HCT116 (cell line): ENCODE measurements around the gene IGSF10.

Experiments
- POLR2AphosphoS5 ChIP-seq: IDR thresholded peaks from 2 replicates; pipeline ENCODE4 v1.6.1; 2011; ENCODE audit warnings: mild to moderate bottlenecking, low read depth, low read length, moderate library complexity
- SIN3A ChIP-seq: IDR thresholded peaks from 2 replicates; pipeline ENCODE4 v1.6.1; 2012; ENCODE audit warnings: low read depth
- TF ChIP-seq, protein P1 (sequence below), 3 experiments: fragments of 200-600 bp in 1 of 3; sonication (generic) in 1 of 3; IDR thresholded peaks in 2 of 3; conservative IDR thresholded peaks in 1 of 3; 2 replicates each; pipeline ENCODE4 v1.5.1; 2012 to 2017; ENCODE audit warnings: low read depth in 2 of 3, low read length in 2 of 3, antibody characterized with exemption in 1 of 3, borderline replicate concordance in 1 of 3, control low read depth in 1 of 3, mild to moderate bottlenecking in 1 of 3, mixed read lengths in 1 of 3, mixed run types in 1 of 3, moderate library complexity in 1 of 3; ENCODE audit not compliant: insufficient read depth in 1 of 3

DNA sequence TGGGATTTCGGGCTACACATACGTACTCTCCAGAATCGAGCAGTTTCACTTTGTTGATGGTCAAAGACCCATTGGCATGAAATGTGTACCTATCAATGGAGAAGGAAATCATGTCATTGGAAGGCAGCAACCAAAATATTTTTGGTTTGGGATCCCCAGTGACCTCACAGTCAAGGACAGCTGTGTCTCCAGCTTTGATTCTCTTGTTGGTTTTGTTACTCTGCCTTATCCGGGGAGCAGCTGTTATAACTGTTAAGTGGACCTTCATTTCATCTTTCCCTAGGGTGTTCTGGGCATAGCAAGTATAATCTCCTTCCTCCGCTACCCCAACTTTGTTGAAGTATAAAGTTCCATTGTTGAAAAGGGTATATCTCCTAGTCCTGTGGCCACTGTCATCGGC is 23.0 kb downstream of the IGSF10 start:
- TF ChIP-seq SIN3A, result no peak
- TF ChIP-seq, protein P1, sequence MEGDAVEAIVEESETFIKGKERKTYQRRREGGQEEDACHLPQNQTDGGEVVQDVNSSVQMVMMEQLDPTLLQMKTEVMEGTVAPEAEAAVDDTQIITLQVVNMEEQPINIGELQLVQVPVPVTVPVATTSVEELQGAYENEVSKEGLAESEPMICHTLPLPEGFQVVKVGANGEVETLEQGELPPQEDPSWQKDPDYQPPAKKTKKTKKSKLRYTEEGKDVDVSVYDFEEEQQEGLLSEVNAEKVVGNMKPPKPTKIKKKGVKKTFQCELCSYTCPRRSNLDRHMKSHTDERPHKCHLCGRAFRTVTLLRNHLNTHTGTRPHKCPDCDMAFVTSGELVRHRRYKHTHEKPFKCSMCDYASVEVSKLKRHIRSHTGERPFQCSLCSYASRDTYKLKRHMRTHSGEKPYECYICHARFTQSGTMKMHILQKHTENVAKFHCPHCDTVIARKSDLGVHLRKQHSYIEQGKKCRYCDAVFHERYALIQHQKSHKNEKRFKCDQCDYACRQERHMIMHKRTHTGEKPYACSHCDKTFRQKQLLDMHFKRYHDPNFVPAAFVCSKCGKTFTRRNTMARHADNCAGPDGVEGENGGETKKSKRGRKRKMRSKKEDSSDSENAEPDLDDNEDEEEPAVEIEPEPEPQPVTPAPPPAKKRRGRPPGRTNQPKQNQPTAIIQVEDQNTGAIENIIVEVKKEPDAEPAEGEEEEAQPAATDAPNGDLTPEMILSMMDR (IDR thresholded peaks at IDR 0.05 in 2 of 3, conservative IDR thresholded peaks at IDR 0.05 in 1 of 3; ENCODE audit: borderline replicate concordance in 1 of 3, insufficient read depth in 1 of 3, low read depth in 2 of 3, low read length in 2 of 3), result no peak
- no peak for TF ChIP-seq POLR2AphosphoS5
